HL-60 (cell line): ENCODE data around the gene C11orf42.

ENCODE experiments used
- DNase-seq, 2 experiments: peaks; one replicate each; pipeline ENCODE4 v3.0.0-alpha.2; 2010 to 2020; ENCODE audit warnings: low read depth in 1 of 2, low spot score in 1 of 2
- H3K27ac ChIP-seq: fragments of 250-450 bp; sonication (Bioruptor Pico); replicated peaks from 2 replicates; pipeline ENCODE4 v1.5.1; 2020; ENCODE audit warnings: mild to moderate bottlenecking, moderate library complexity
- H3K27me3 ChIP-seq: fragments of 250-450 bp; sonication (Bioruptor Pico); 2 replicates; pipeline ENCODE4 v1.5.1; 2021; ENCODE audit warnings: mild to moderate bottlenecking, moderate library complexity; ENCODE audit not compliant: insufficient read depth, poor library complexity, severe bottlenecking
- H3K4me3 ChIP-seq: replicated peaks from 2 replicates; pipeline ENCODE4 v1.5.1; 2011; ENCODE audit warnings: mild to moderate bottlenecking, control low read depth, low read length; ENCODE audit not compliant: insufficient read depth
- CTCF ChIP-seq: IDR thresholded peaks from one replicate; pipeline ENCODE4 v1.5.1; 2011; ENCODE audit warnings: low read length, control low read depth, inconsistent platforms; ENCODE audit not compliant: insufficient read depth
- GABPA ChIP-seq: IDR thresholded peaks from 2 replicates; pipeline ENCODE4 v1.6.1; 2012; ENCODE audit warnings: low read depth
- POLR2AphosphoS5 ChIP-seq: IDR thresholded peaks from 2 replicates; pipeline ENCODE4 v1.6.1; 2012; ENCODE audit warnings: low read depth
- REST ChIP-seq: IDR thresholded peaks from 2 replicates; pipeline ENCODE4 v1.6.1; 2012; ENCODE audit warnings: low read depth; ENCODE audit not compliant: insufficient replicate concordance
- SPI1 ChIP-seq: IDR thresholded peaks from 2 replicates; pipeline ENCODE4 v1.6.1; 2012; ENCODE audit warnings: low read depth, mild to moderate bottlenecking, borderline replicate concordance

Gene C11orf42

GRCh38 chr11:6251990-6252473, 46.7 kb downstream of the C11orf42 start:
- no peak overlapping the region for H3K4me3 ChIP-seq
- peaks cover under 1% of the 10 kb centered on the region for H3K27me3 ChIP-seq
- TF ChIP-seq GABPA (no peak), CTCF (no peak), REST (no peak)
- H3K27ac ChIP-seq, result no peak overlapping the region
- no peak for DNase-seq

- TF ChIP-seq CTCF (no peak), GABPA (no peak), REST (no peak), POLR2AphosphoS5 (no peak), SPI1 (no peak)
- H3K27ac ChIP-seq, result no peak overlapping the region
- DNase-seq, result no peak
- H3K27me3 ChIP-seq, result peaks cover 12% of the 10 kb centered on the region
- no peak overlapping the region for H3K4me3 ChIP-seq
Observed at GRCh38 chr11:6253197-6253596, 47.8 kb downstream of the C11orf42 start.

- no peak for DNase-seq
Observed at GRCh38 chr11:6258141-6258540, 52.8 kb downstream of the C11orf42 start.

More at GRCh38 chr11:6258141-6258540, 52.8 kb downstream of the C11orf42 start:
- Histone ChIP-seq H3K27ac (no peak overlapping the region), H3K4me3 (no peak overlapping the region), H3K27me3 (peaks cover 52% of the 10 kb centered on the region)
- TF ChIP-seq REST (no peak), SPI1 (no peak), GABPA (no peak), POLR2AphosphoS5 (no peak), CTCF (no peak)
